ENCODE measurements around the gene NEGR1. TPM values are rescaled to one million over a fixed set of nuclear protein-coding genes. Genes with fewer than 3 reads are reported as not detected.

The NEGR1 gene
- polyA plus RNA-seq, 1 donor from 2014 or later = 47.4 TPM

DNA sequence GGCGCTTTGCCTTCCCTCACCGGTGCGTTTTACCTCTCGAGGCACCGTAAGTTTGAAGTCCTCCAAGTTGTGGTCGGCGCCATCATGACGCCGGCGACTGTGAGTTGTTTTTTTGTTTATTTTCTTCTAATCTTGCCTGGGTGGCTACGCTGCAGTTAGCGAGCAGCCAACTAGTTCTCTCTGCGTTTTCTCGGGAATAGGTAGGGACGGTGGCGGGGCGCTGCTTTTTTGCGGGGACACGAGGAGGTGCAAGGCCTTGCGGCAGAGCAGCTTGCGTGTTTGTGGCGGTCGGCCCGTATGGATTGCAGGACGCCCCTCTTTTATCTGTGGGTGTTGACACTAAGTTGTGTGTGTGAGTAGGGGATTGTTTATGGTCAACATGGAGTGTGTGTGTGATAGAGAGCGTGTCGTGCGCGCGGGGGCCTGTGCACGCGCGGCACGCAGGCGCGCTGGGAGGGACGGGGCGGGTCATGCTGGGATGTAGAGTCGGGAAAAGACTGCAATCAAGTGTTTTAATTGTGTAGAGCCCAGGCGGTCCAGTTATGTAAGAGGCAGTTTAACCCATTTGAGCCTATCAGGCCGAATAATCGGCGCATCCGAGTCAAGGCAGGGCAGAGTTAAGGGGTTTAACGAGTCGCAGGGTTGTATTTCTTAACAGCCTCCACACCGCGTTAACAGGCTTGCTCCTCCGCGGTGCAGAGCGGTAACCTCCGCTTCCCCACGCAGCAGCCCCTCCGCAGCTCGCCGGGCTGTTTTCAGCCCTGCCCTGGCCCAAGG lies 1.2 kb upstream of the NEGR1 start:
- peak overlapping the region; percentile 91 for H3K27ac ChIP-seq (ENCODE audit: low read length)
- peaks cover 5% of the 10 kb centered on the region for H3F3A ChIP-seq (ENCODE audit: insufficient read depth, low read length, poor library complexity, severe bottlenecking)
- peak overlapping the region; percentile 77 for H3K4me3 ChIP-seq (ENCODE audit: low read length)
- H3K36me3 ChIP-seq (ENCODE audit: insufficient read depth, low read length) = no peaks in the 10 kb centered on the region
- peak overlapping the region; percentile 76 for H3K4me2 ChIP-seq (ENCODE audit: low read length)
- TF ChIP-seq POLR2AphosphoS5 (IDR thresholded peaks at IDR 0.05) (peak; percentile 77), MXI1 (conservative IDR thresholded peaks at IDR 0.05; ENCODE audit: poor library complexity, severe bottlenecking) (peak; percentile 71), EP300 (conservative IDR thresholded peaks at IDR 0.05; ENCODE audit: poor library complexity, severe bottlenecking) (peak; percentile 7), TAF1 (IDR thresholded peaks at IDR 0.05; ENCODE audit: low read depth) (no peak), EZH2 (IDR thresholded peaks at IDR 0.05; ENCODE audit: borderline replicate concordance, insufficient read depth, low read length, poor library complexity, severe bottlenecking) (no peak), SMC3 (conservative IDR thresholded peaks at IDR 0.05; ENCODE audit: poor library complexity) (no peak), RAD21 (conservative IDR thresholded peaks at IDR 0.05) (no peak)
- TF ChIP-seq, protein P1, sequence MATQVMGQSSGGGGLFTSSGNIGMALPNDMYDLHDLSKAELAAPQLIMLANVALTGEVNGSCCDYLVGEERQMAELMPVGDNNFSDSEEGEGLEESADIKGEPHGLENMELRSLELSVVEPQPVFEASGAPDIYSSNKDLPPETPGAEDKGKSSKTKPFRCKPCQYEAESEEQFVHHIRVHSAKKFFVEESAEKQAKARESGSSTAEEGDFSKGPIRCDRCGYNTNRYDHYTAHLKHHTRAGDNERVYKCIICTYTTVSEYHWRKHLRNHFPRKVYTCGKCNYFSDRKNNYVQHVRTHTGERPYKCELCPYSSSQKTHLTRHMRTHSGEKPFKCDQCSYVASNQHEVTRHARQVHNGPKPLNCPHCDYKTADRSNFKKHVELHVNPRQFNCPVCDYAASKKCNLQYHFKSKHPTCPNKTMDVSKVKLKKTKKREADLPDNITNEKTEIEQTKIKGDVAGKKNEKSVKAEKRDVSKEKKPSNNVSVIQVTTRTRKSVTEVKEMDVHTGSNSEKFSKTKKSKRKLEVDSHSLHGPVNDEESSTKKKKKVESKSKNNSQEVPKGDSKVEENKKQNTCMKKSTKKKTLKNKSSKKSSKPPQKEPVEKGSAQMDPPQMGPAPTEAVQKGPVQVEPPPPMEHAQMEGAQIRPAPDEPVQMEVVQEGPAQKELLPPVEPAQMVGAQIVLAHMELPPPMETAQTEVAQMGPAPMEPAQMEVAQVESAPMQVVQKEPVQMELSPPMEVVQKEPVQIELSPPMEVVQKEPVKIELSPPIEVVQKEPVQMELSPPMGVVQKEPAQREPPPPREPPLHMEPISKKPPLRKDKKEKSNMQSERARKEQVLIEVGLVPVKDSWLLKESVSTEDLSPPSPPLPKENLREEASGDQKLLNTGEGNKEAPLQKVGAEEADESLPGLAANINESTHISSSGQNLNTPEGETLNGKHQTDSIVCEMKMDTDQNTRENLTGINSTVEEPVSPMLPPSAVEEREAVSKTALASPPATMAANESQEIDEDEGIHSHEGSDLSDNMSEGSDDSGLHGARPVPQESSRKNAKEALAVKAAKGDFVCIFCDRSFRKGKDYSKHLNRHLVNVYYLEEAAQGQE (IDR thresholded peaks at IDR 0.05; ENCODE audit: borderline replicate concordance) = peak; percentile 23
- TF ChIP-seq, protein P2, sequence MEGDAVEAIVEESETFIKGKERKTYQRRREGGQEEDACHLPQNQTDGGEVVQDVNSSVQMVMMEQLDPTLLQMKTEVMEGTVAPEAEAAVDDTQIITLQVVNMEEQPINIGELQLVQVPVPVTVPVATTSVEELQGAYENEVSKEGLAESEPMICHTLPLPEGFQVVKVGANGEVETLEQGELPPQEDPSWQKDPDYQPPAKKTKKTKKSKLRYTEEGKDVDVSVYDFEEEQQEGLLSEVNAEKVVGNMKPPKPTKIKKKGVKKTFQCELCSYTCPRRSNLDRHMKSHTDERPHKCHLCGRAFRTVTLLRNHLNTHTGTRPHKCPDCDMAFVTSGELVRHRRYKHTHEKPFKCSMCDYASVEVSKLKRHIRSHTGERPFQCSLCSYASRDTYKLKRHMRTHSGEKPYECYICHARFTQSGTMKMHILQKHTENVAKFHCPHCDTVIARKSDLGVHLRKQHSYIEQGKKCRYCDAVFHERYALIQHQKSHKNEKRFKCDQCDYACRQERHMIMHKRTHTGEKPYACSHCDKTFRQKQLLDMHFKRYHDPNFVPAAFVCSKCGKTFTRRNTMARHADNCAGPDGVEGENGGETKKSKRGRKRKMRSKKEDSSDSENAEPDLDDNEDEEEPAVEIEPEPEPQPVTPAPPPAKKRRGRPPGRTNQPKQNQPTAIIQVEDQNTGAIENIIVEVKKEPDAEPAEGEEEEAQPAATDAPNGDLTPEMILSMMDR (IDR thresholded peaks at IDR 0.05; ENCODE audit: poor library complexity, severe bottlenecking) = no peak
- H4K20me1 ChIP-seq (ENCODE audit: insufficient read depth) = no peaks in the 10 kb centered on the region
- H3K9me2 ChIP-seq (ENCODE audit: insufficient read depth, low read length) = no peaks in the 10 kb centered on the region
- peaks cover 13% of the 10 kb centered on the region for H3K79me2 ChIP-seq (replicated peaks; ENCODE audit: insufficient read depth, low read length)
- peak overlapping the region; percentile 83 for H3K9ac ChIP-seq (ENCODE audit: low read length)
- H3K9me3 ChIP-seq (ENCODE audit: low read length) = no peaks in the 10 kb centered on the region
- H3K27me3 ChIP-seq (ENCODE audit: insufficient read depth, low read depth, low read length) = no peaks in the 10 kb centered on the region
- H2AFZ ChIP-seq (ENCODE audit: low read depth, low read length) = peak overlapping the region; percentile 95

DNA sequence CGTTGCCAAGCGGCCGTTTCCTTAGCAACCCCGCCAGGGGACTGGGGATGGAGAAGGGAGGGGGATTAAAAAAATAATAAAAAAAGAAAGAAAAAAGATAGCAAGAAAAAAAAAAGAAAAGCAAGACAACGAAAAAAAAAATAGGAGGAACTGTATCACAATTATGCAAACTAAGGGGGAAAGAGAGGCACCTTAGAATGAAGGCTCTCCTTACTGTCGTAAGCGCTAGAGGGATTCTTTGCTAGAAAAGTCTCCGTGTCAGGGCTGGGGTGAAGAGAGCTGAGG lies 625 bp upstream of the NEGR1 start:
- no peaks in the 10 kb centered on the region for H3K9me3 ChIP-seq (ENCODE audit: low read length)
- TF ChIP-seq TAF1 (IDR thresholded peaks at IDR 0.05; ENCODE audit: low read depth) (no peak), SMC3 (conservative IDR thresholded peaks at IDR 0.05; ENCODE audit: poor library complexity) (peak; percentile 41), MXI1 (conservative IDR thresholded peaks at IDR 0.05; ENCODE audit: poor library complexity, severe bottlenecking) (no peak), EP300 (conservative IDR thresholded peaks at IDR 0.05; ENCODE audit: poor library complexity, severe bottlenecking) (peak; percentile 4), EZH2 (IDR thresholded peaks at IDR 0.05; ENCODE audit: borderline replicate concordance, insufficient read depth, low read length, poor library complexity, severe bottlenecking) (no peak), RAD21 (conservative IDR thresholded peaks at IDR 0.05) (peak; percentile 36)
- TF ChIP-seq, protein P2 (IDR thresholded peaks at IDR 0.05; ENCODE audit: poor library complexity, severe bottlenecking) = peak; percentile 45
- peak overlapping the region; percentile 77 for H3K4me3 ChIP-seq (ENCODE audit: low read length)
- peaks cover 13% of the 10 kb centered on the region for H3K79me2 ChIP-seq (replicated peaks; ENCODE audit: insufficient read depth, low read length)
- H3K27me3 ChIP-seq (ENCODE audit: insufficient read depth, low read depth, low read length) = no peaks in the 10 kb centered on the region
- no peaks in the 10 kb centered on the region for H4K20me1 ChIP-seq (ENCODE audit: insufficient read depth)
- peak overlapping the region; percentile 83 for H3K9ac ChIP-seq (ENCODE audit: low read length)
- H3K27ac ChIP-seq (ENCODE audit: low read length) = peak overlapping the region; percentile 91
- peak overlapping the region; percentile 95 for H2AFZ ChIP-seq (ENCODE audit: low read depth, low read length)
- H3K4me2 ChIP-seq (ENCODE audit: low read length) = peak overlapping the region; percentile 76
- no peaks in the 10 kb centered on the region for H3K36me3 ChIP-seq (ENCODE audit: insufficient read depth, low read length)
- peaks cover 5% of the 10 kb centered on the region for H3F3A ChIP-seq (ENCODE audit: insufficient read depth, low read length, poor library complexity, severe bottlenecking)
- H3K9me2 ChIP-seq (ENCODE audit: insufficient read depth, low read length) = no peaks in the 10 kb centered on the region
